ENCODE results near the gene PGAP3.
A peak's percentile ranks its signal among the peaks of the same experiment; 100 is the strongest.
"Not testable (repeated sequence)": the region's sequence is repeated elsewhere in the genome, so short reads cannot be mapped to it uniquely, and the experiment has no call there.

PGAP3 gene

DNA sequence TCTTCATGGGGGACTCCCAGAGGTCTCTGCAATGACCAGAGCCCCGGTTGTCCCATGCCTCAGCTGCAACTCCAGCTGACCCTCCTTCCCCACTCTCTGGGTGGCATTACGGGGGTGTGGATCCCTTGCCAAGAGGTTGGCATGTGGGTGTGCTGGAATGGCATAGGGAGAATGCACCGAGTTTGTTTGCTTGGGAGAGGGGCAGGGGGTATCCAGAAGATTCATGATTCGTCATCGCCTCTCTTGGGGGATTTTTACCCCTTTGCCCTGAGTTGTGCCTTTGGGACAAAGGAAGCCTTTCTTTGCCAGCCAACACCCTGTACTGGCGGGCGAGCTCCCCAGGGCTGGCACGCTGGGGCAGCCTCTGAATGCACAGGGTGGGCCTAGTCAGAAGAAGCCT is 18.5 kb upstream of the PGAP3 start:
- Mint-ChIP-seq H3K27me3 (peaks cover 8 to 13% of the 10 kb centered on the region in 2 donors), H3K27ac (no peak overlapping the region), H3K9me3 (no peaks in the 10 kb centered on the region), H3K4me1 (peaks cover 20 to 31% of the 10 kb centered on the region in 2 donors), H3K36me3 (peaks cover 0 to 6% of the 10 kb centered on the region in 2 donors), H3K4me3 (no peak overlapping the region)
- no peak for ATAC-seq (replicated peaks)
- DNase-seq, result no peak

DNA sequence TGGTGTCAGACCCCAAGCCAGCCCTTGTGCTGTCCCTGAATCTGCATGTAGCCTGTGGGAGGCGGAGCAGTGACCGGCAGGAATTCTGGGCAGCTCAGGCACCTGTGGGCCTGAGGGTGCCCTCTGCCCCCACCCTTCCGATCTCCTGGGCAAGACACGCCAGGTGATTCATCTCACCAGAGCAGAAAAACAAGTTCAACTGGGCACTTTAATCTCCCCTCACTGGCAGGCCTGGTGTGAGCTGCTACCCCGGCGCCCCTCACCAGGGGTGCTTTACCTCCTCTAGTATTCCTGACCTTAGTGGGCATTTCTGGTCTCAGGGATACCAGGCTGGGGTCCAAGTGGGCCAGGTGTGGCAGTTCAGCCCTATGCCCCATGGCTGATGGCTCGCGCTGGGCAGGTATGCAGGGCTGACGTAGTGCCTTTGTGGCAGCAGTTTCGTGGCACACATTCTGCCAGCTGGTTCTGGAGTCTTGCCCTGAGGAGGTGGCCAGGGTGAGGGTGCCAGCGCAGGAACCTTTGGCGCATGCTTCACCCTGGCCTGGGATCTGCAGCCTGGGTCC is 18.0 kb upstream of the PGAP3 start:
- ATAC-seq (replicated peaks) (no peak), DNase-seq (no peak)
- Mint-ChIP-seq H3K4me3 (no peak overlapping the region), H3K4me1 (peaks cover 20 to 36% of the 10 kb centered on the region in 2 donors), H3K27me3 (peaks cover 13 to 18% of the 10 kb centered on the region in 2 donors), H3K27ac (no peak overlapping the region), H3K9me3 (no peaks in the 10 kb centered on the region), H3K36me3 (peaks cover 0 to 9% of the 10 kb centered on the region in 2 donors)

DNA sequence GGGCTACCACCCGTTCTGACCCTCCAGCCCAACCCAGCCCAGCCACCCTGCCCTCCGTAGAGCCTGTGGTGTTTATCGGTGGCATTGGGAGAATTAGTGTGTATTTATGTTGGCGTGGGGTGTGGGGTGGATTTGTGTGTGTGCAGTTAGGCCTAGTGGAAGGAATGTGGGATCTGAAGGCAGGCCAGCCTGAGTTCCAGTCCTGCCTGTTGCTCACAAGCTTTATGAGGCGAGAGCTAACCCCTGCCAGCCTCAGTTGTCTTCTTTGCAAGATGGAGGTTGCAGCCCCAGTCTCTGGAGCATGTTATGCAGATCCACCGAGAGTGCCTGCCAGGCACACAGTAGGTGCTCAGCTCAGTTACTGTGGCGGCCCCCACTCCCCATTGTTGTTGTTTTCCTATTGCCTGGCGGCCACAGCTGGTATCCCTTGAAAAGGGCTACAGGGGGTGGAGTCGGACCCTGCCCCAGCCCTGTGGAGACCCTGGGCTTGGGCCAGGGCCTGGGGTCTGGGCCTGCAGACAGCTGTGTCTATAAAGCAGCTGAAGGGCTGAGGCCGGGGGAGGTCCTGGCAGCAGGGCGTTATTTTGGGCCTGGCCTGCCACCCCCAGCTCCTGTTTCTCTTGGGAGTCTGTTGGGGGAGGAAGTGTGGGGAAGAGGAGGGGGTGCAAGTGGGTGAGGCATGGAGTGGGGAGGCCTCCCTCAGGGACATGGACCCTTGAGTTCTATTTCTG is 17.1 kb upstream of the PGAP3 start:
- peaks cover 20 to 43% of the 10 kb centered on the region in 2 donors for H3K4me1 Mint-ChIP-seq
- H3K36me3 Mint-ChIP-seq, result peaks cover 0 to 9% of the 10 kb centered on the region in 2 donors
- no peak overlapping the region for H3K27ac Mint-ChIP-seq
- no peak overlapping the region for H3K4me3 Mint-ChIP-seq
- ATAC-seq (replicated peaks), result no peak
- H3K9me3 Mint-ChIP-seq, result no peaks in the 10 kb centered on the region
- peaks cover 18 to 25% of the 10 kb centered on the region in 2 donors for H3K27me3 Mint-ChIP-seq
- DNase-seq, result no peak

DNA sequence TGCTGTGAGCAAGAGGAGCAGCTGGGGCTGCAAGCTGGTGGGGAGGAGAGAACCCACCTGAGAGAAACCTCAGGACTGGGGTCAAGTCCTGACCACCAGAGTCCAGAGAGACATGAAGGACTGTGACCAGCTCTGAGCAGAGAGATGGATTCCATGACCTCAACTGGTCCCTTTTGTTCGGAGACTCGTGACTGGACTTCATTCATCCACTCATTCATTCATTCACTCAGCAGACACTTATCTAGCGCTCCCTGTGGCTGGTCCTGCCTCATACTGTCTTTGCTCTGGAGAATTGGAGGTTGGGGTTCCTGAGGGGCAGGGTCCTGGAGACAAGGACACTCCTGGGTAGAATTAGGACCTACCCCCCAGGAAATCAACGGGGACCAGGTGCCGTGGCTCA is 16.1 kb upstream of the PGAP3 start:
- H3K27ac Mint-ChIP-seq, result no peak overlapping the region
- H3K27me3 Mint-ChIP-seq, result peaks cover 28 to 36% of the 10 kb centered on the region in 2 donors
- H3K36me3 Mint-ChIP-seq, result peaks cover 4 to 12% of the 10 kb centered on the region in 2 donors
- no peak for DNase-seq
- no peaks in the 10 kb centered on the region for H3K9me3 Mint-ChIP-seq
- H3K4me1 Mint-ChIP-seq, result peaks cover 17 to 40% of the 10 kb centered on the region in 2 donors
- ATAC-seq (replicated peaks), result no peak
- no peak overlapping the region for H3K4me3 Mint-ChIP-seq

DNA sequence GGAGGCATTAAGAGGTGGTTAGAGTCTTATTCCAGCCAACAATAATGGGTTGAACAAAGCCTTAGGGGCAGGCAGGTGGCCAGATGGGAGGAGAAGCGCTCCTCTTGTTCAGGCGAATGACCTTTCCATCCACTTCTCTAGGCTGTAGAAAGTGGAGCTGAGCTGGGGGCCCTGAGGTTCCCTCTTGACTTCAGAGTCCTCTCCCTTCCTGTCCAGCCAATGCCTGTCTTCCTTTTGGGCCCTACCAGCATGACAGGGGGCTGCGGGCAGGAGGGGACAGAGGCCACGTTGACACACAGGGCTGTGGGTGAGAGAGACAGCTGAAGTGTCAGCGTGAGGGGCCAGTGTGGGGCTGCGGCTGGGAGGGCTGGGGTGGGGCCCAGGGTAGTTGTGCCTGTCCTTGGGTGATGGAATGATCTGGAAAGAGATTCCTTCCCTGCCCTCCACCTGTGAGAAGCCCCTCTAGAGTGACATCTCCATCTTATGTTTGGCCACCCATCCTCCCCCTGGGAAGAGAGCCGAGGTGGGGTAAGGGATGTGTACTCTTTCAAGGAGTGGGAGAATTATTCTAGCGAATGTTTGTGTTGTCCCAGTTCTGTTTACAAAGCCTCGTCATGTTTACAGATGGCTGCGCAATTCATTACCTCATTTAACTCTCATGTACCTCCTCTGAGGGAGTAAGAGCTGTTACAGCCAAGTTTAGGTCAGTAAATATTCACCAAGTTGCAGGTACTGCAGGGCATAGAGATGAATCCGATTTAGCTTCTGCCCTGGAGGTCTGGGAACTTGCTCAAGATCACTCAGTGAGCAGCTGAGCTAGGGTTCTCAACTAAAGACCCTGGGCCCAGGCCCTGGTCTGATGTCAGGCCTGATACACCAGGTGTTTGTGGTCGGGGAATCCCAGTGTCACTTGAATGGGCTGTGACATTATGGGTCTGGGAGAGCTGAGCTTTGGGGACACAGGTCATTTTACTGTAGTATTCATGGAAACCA is 15.3 kb upstream of the PGAP3 start:
- peak overlapping the region; percentile 53 for H3K27ac Mint-ChIP-seq
- peaks cover 4 to 14% of the 10 kb centered on the region in 2 donors for H3K36me3 Mint-ChIP-seq
- no peak overlapping the region for H3K4me3 Mint-ChIP-seq
- peaks cover 31 to 39% of the 10 kb centered on the region in 2 donors for H3K27me3 Mint-ChIP-seq
- H3K4me1 Mint-ChIP-seq, result peaks cover 15 to 36% of the 10 kb centered on the region in 2 donors
- DNase-seq, result no peak
- ATAC-seq (replicated peaks), result peak; percentile 56 to 71
- H3K9me3 Mint-ChIP-seq, result no peaks in the 10 kb centered on the region

DNA sequence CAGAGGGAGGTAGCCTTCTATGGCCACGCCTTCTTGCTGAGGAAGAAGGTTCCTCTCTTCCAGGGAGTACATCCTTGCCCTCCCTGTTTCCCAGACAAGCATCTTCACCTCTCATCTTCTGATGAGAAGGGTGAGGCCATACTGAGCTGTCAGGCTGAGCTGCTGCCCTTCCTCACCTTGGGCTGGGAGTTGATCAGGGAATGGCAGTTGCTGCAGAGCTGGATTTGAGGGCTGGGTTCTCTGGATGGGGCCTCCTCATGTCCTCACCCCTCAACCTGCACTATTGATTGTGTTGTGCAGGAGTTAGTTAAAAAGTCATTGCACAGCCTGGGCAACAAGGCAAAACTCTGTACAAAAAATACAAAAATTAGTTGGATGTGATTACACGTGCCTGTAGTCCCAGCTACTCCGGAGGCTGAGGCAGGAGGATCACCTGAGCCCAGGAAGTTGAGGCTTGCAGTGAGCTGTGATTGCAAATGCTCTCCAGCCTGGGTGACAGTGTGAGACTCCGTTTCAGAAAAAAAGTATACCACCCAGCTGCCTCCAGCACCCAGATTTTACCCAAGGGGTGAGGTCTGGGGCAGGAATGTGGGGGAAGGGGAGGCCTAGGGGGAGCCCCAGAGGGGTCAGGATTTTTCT is 14.0 kb upstream of the PGAP3 start:
- peaks cover 11 to 31% of the 10 kb centered on the region in 2 donors for H3K4me1 Mint-ChIP-seq
- peaks cover 12 to 22% of the 10 kb centered on the region in 2 donors for H3K36me3 Mint-ChIP-seq
- no peak overlapping the region for H3K4me3 Mint-ChIP-seq
- ATAC-seq (replicated peaks), result no peak
- no peak overlapping the region for H3K27ac Mint-ChIP-seq
- peaks cover 31 to 39% of the 10 kb centered on the region in 2 donors for H3K27me3 Mint-ChIP-seq
- H3K9me3 Mint-ChIP-seq, result no peaks in the 10 kb centered on the region
- DNase-seq, result no peak

DNA sequence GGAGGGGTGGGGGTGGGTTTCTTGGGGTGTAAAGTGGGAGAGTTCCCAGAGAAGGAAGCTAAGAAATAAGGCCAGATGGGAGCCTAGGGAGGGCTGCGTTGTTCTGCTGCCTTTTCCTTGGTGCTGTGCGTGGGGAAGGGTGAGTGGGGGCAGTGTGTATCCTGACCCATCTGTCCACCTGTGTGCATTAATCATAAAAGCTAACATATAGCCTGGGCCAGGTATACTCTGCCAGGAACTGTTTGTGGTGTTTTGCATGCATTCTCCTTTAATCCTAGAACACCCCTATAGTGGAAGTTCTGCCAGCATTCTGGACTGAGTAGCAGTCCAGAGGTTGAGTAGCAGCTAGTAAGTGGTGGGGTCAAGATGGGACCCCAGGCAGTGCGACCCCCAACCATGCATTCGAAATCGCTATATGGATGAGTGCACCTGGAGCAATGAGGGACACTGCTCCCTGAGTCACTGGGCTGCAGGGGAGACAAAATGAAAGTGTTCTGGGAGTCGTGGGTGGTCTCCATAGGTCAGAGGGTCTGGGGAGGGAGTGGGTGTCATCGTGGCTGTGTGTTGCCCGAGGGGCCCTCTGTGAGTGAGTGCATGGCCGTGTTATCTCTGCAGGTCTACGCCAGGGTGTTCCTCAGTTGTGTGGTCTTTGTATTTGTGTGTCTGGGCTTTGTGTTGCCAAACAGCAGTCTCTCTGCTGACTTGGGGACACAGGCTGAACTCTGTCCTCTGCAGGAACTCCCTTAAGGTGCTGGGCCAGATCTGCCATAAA is 13.3 kb upstream of the PGAP3 start:
- no peak overlapping the region for H3K4me3 Mint-ChIP-seq
- no peaks in the 10 kb centered on the region for H3K9me3 Mint-ChIP-seq

DNA sequence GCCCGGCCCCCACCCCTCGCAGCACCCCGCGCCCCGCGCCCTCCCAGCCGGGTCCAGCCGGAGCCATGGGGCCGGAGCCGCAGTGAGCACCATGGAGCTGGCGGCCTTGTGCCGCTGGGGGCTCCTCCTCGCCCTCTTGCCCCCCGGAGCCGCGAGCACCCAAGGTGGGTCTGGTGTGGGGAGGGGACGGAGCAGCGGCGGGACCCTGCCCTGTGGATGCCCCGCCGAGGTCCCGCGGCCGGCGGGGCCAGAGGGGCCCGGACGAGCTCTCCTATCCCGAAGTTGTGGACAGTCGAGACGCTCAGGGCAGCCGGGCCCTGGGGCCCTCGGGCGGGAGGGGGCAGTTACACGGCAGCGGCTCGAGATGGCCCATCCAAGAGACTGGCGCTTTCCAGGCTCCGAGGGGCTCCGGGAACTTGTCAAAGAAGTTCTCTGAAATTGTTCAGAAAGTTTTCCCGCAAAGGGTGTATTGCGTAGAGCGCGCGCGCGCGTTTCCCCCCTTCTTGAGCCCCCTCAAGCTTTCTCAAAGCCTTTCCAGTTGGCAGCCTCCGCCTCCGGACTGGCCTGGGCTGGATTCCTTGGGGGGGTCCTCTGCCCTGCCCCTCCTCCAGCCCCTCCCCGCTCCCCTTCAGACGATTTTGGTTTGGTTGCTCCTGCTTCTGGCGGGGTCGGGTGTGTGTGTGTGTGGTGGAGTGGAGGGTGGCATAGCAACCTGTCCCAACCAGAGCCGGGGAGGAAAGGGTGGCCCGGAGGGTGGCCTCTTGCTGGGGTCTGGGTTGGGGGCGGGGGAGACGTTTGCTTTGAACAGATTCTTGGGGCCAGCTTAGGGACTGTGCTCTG is 12.5 kb upstream of the PGAP3 start:
- ATAC-seq (replicated peaks), result peak; percentile 22 to 33
- peaks cover 31 to 39% of the 10 kb centered on the region in 2 donors for H3K27me3 Mint-ChIP-seq
- H3K36me3 Mint-ChIP-seq, result peaks cover 19 to 32% of the 10 kb centered on the region in 2 donors
- H3K27ac Mint-ChIP-seq, result no peak overlapping the region
- DNase-seq, result no peak
- H3K4me3 Mint-ChIP-seq, result peak overlapping the region; percentile 40 to 53
- H3K9me3 Mint-ChIP-seq, result no peaks in the 10 kb centered on the region
- peaks cover 9 to 28% of the 10 kb centered on the region in 2 donors for H3K4me1 Mint-ChIP-seq

More for the DNA sequence above, 13.3 kb upstream of the PGAP3 start:
- no peak for ATAC-seq (replicated peaks)
- H3K27ac Mint-ChIP-seq, result peak overlapping the region; percentile 14
- H3K27me3 Mint-ChIP-seq, result peaks cover 31 to 39% of the 10 kb centered on the region in 2 donors
- peaks cover 16 to 27% of the 10 kb centered on the region in 2 donors for H3K36me3 Mint-ChIP-seq
- DNase-seq, result no peak
- peaks cover 9 to 28% of the 10 kb centered on the region in 2 donors for H3K4me1 Mint-ChIP-seq

DNA sequence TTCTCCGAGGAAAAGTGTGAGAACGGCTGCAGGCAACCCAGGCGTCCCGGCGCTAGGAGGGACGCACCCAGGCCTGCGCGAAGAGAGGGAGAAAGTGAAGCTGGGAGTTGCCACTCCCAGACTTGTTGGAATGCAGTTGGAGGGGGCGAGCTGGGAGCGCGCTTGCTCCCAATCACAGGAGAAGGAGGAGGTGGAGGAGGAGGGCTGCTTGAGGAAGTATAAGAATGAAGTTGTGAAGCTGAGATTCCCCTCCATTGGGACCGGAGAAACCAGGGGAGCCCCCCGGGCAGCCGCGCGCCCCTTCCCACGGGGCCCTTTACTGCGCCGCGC is 11.9 kb upstream of the PGAP3 start, which contains the start of gene ERBB2:
TSS of gene ERBB2 (plus strand) at position 247 of the 330 bp plus-strand sequence. CDS start 175 bp downstream, outside the sequence.
- H3K9me3 Mint-ChIP-seq, result no peaks in the 10 kb centered on the region
- no peak for ATAC-seq (replicated peaks)
- peaks cover 21 to 35% of the 10 kb centered on the region in 2 donors for H3K36me3 Mint-ChIP-seq
- DNase-seq, result no peak
- H3K27me3 Mint-ChIP-seq, result peaks cover 31 to 39% of the 10 kb centered on the region in 2 donors
- peak within 1 kb of the TSS; percentile 55 to 72 for H3K4me3 Mint-ChIP-seq
- peak within 1 kb of the TSS; percentile 57 for H3K27ac Mint-ChIP-seq
- H3K4me1 Mint-ChIP-seq, result peaks cover 9 to 28% of the 10 kb centered on the region in 2 donors

DNA sequence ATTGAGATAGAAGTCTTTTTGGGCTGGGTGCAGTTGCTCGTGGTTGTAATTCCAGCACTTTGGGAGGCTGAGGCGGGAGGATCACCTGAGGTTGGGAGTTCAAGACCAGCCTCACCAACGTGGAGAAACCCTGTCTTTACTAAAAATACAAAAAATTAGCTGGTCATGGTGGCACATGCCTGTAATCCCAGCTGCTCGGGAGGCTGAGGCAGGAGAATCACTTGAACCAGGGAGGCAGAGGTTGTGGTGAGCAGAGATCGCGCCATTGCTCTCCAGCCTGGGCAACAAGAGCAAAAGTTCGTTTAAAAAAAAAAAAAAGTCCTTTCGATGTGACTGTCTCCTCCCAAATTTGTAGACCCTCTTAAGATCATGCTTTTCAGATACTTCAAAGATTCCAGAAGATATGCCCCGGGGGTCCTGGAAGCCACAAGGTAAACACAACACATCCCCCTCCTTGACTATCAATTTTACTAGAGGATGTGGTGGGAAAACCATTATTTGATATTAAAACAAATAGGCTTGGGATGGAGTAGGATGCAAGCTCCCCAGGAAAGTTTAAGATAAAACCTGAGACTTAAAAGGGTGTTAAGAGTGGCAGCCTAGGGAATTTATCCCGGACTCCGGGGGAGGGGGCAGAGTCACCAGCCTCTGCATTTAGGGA is 11.4 kb upstream of the PGAP3 start:
- H3K9me3 Mint-ChIP-seq; ATAC-seq (replicated peaks); DNase-seq: not testable (repeated sequence)
- H3K4me1 Mint-ChIP-seq, result peaks cover 9 to 28% of the 10 kb centered on the region in 2 donors
- peak overlapping the region; percentile 55 to 72 for H3K4me3 Mint-ChIP-seq
- H3K36me3 Mint-ChIP-seq, result peaks cover 23 to 39% of the 10 kb centered on the region in 2 donors
- H3K27ac Mint-ChIP-seq, result peak overlapping the region; percentile 14
- peaks cover 31 to 39% of the 10 kb centered on the region in 2 donors for H3K27me3 Mint-ChIP-seq

DNA sequence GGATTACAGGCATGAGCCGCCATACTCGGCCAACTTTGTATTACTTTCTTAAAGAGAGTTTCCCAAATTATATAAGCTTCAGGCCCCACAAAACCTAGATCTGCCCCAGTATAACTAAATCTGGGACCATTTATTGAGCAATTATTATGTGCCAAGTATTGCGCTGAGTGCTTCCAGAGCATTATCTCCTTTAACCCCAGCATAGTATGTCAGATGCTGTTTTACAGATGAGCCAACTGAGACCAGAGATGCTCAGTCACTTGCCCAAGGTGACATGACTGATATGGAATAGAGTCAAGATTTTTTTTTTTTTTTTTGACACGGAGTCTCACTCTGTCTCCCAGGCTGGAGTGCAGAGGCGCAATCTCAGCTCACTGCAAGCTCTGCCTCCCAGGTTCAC is 10.1 kb upstream of the PGAP3 start:
- H3K9me3 Mint-ChIP-seq, result no peaks in the 10 kb centered on the region
- peaks cover 25 to 43% of the 10 kb centered on the region in 2 donors for H3K36me3 Mint-ChIP-seq
- no peak overlapping the region for H3K27ac Mint-ChIP-seq
- H3K4me1 Mint-ChIP-seq, result peaks cover 3 to 19% of the 10 kb centered on the region in 2 donors
- H3K27me3 Mint-ChIP-seq, result peaks cover 31 to 38% of the 10 kb centered on the region in 2 donors
- DNase-seq (no peak), ATAC-seq (replicated peaks) (no peak)
- H3K4me3 Mint-ChIP-seq, result no peak overlapping the region

DNA sequence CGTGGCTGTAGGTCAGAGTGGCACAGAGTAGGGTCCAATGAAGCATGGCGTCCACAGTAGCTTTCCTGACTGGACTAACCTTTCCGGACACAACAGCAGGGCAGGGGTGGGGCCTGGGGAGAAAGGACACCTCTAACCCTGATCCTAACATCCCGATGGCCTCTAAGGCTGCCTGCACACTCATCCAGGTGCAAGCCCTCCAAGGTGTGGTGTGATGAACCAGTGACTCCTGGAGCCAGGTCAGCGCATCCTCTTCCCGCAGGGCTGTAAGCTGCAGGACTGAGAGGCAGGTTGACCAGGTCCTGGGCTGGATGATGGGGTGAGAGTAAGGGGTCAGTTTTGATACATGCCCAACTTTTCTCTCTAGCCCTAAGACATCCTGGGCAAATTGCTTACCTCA is 8.9 kb upstream of the PGAP3 start:
- no peak for DNase-seq
- Mint-ChIP-seq H3K27me3 (peaks cover 26 to 30% of the 10 kb centered on the region in 2 donors), H3K36me3 (peaks cover 25 to 43% of the 10 kb centered on the region in 2 donors), H3K4me1 (peaks cover 3 to 19% of the 10 kb centered on the region in 2 donors), H3K4me3 (no peak overlapping the region), H3K9me3 (no peaks in the 10 kb centered on the region), H3K27ac (no peak overlapping the region)
- ATAC-seq (replicated peaks), result no peak
